GM23338 (cell line): ENCODE data around the gene WDR54.

Source experiments
- EZH2phosphoT487 ChIP-seq: fragments of 200-600 bp; sonication (generic); IDR thresholded peaks from one replicate; pipeline ENCODE4 v1.8.1; 2018; ENCODE audit warnings: antibody characterized with exemption; ENCODE audit not compliant: unreplicated experiment
- TF ChIP-seq, protein P1 (sequence below), 2 experiments: fragments of 200-600 bp in 1 of 2; sonication (generic) in 1 of 2; conservative IDR thresholded peaks; 2 replicates each; pipeline versions ENCODE4 v1.5.1 to v1.6.1; 2016 to 2017; ENCODE audit warnings: antibody characterized with exemption in 2 of 2, low read depth in 2 of 2, mild to moderate bottlenecking in 2 of 2, moderate library complexity in 1 of 2

DNA sequence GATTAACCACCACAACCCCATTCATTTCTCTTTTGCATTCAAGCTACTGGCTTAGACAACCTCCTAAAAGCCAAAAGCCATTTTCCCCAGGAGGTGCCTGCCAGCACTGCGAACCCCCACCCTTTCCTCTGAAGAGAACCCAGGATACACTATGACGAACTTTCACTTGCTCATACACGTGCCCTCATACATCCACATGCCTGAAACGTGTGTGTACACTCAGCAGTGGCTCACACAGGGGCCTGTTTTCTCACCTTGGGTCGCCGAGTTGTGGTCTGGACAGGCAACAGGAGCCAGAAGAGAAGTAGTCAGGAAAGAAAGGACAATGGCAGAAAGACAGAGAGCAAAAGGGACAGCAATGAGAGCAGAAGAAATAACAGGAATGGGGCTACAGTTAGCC is 48.9 kb upstream of the WDR54 start:
- TF ChIP-seq, protein P1, sequence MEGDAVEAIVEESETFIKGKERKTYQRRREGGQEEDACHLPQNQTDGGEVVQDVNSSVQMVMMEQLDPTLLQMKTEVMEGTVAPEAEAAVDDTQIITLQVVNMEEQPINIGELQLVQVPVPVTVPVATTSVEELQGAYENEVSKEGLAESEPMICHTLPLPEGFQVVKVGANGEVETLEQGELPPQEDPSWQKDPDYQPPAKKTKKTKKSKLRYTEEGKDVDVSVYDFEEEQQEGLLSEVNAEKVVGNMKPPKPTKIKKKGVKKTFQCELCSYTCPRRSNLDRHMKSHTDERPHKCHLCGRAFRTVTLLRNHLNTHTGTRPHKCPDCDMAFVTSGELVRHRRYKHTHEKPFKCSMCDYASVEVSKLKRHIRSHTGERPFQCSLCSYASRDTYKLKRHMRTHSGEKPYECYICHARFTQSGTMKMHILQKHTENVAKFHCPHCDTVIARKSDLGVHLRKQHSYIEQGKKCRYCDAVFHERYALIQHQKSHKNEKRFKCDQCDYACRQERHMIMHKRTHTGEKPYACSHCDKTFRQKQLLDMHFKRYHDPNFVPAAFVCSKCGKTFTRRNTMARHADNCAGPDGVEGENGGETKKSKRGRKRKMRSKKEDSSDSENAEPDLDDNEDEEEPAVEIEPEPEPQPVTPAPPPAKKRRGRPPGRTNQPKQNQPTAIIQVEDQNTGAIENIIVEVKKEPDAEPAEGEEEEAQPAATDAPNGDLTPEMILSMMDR (conservative IDR thresholded peaks at IDR 0.05; ENCODE audit: low read depth in 2 of 2), result no peak
- no peak for TF ChIP-seq EZH2phosphoT487
